ENCODE results near the gene TDG.
"Not testable (repeated sequence)": the region's sequence is repeated elsewhere in the genome, so short reads cannot be mapped to it uniquely, and the experiment has no call there.

The TDG gene

DNA sequence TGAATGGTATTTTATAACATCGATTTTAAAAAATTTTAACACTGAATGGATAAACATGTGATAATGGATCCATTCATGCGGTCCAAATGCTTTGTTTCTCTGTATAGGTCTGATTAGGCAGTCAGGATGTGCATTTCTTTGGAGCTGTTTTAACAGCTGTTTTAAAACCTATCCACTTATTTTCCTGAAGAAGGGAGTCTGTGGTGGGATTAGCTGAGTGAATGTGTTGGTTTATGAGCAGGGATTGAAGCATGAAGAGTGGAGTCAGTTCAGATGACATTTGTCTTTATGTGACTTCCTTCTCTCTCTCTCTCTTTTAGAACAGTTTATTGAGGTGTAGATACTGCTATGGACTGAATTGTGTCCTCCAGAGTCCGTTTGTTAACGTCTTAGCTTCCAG lies 46.7 kb downstream of the TDG start:
- no peak for DNase-seq (ENCODE audit: low read depth in 3 of 3, low spot score in 1 of 3)

DNA sequence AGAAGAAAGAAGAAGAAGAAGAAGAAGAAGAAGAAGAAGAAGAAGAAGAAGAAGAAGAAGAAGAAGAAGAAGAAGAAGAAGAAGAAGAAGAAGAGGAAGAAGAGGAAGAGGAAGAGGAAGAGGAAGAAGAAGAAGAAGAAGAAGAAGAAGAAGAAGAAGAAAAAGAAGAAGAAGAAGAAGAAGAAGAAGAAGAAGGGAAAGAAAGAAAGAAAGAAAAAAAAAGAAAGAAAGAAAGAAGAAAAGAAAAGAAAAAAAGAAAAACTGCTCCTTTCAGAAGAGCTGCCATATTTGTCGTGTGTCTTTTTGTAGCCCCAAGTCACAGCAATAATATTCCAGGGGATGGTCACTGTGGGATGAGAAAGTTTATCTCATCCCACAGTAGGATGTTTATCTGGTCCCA lies 56.2 kb downstream of the TDG start:
- DNase-seq (ENCODE audit: low read depth in 3 of 3, low spot score in 1 of 3): not testable (repeated sequence)

- DNase-seq (ENCODE audit: low read depth in 3 of 3, low spot score in 1 of 3): no peak
These were observed 57.1 kb downstream of the TDG start for GRCh38 chr12:104022786-104023185.

DNA sequence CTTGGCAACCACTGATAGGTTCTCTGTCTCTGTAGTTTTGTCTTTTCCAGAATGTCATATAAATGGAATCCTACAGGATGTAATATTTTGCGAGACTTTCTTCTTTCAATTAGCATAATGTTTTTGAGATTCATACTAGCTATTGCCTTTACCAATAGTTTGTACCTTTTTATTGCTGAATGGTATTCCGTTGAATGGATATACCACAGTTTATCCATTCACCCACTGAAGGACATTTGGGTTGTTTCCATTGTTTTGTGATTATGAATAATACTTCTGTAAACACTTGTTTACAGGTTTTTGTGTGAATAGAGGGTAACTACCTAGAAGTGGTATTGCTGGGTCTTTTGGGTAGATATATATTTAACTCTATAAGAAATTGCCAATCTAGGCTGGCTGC lies 58.0 kb downstream of the TDG start:
- DNase-seq (ENCODE audit: low read depth in 3 of 3, low spot score in 1 of 3): no peak

DNA sequence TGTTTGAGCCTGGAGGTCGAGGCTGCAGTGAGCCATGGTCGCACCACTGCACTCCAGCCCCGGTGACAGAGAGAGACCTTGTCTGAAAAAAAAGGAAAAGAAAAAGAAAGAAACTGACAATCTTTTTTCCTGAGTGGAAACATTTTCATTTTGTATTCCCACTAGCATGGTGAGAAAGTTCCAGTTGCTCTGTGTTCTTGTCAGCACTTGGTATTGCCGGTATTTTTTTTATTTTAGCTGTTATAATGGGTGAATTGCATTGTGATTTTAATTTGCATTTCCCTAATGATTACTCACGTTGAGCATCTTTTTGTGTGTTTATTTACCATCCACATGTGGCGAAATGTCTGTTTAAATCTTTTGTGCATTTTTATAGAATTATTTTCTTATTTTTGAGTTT lies 58.7 kb downstream of the TDG start:
- DNase-seq (ENCODE audit: low read depth in 3 of 3, low spot score in 1 of 3): no peak

DNA sequence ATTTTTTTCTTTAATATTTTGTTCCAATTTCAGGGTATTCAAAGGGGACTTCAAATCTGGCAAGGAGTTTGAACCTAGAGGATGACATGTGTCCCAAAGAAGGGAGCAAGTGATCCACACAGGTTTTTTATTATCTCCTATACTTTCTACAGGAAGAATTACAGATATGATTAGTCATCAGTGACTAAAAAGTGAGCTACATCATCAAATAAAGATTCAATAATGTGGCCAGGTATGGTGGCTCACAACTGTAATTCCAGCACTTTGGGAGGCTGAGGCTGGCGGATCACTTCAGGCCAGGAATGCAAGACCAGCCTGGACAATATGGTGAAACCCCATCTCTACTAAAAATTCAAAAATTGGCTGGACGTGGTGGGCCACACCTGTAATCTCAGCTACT lies 60.1 kb downstream of the TDG start:
- DNase-seq (ENCODE audit: low read depth in 3 of 3, low spot score in 1 of 3): no peak

GRCh38 chr12:104026841-104027599 lies 61.3 kb downstream of the TDG start:
- no peak for DNase-seq (ENCODE audit: low read depth in 3 of 3, low spot score in 1 of 3)

- not testable (repeated sequence) for DNase-seq (ENCODE audit: low read depth in 3 of 3, low spot score in 1 of 3)
These were observed 64.9 kb downstream of the TDG start for GRCh38 chr12:104030596-104030995.

DNA sequence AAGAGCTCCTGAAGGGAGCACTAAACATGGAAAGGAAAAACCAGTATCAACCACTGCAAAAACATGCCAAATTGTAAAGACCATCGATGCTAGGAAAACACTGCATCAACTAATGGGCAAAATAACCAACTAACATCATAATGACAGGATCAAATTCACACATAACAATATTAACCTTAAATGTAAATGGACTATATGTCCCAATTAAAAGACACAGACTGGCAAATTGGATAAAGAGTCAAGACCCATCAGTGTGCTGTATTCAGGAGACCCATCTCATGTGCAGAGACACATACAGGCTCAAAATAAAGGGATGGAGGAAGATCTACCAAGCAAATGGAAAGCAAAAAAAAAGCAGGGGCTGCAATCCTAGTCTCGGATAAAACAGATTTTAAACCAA lies 70.5 kb downstream of the TDG start:
- not testable (repeated sequence) for DNase-seq (ENCODE audit: low read depth in 3 of 3, low spot score in 1 of 3)
